HG03457 (cell line): ENCODE data around the gene HOXA13.

ENCODE experiments used
- ATAC-seq: cut with Tn5 transposase; IDR thresholded peaks from one replicate; pipeline ENCODE4 v1.9.1; 2021; ENCODE audit warnings: moderate number of reproducible peaks; ENCODE audit not compliant: unreplicated experiment

The HOXA13 gene

DNA sequence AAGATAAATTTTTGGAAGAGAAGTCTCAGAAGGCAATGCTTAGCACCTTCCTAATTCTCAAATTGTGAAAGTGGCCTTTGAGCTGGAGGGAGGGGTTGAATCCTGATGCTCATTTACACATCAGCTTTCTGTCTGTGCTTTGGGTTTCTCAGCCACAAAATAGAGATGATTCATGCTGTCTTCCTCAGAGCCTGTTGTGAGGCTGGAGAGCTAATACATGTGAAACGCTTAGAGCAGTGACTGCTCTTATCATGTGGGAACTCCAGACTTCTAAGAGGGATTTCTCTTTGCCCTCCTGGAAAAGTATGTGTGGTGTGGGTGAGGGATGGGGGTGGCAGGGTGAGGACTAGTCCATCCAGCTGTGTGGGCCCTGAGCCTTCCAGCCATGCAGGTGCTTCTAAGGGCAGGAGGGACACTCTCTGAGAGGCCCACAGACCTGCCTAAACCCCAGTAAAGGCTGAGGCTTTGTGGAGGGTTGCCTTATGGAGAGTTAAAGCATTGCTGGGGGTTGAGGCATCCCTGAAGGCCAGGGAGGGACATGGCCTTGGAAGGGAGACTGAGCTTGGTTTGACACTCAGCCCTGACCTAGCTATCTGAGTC is 37.9 kb upstream of the HOXA13 start:
- no peak for ATAC-seq

DNA sequence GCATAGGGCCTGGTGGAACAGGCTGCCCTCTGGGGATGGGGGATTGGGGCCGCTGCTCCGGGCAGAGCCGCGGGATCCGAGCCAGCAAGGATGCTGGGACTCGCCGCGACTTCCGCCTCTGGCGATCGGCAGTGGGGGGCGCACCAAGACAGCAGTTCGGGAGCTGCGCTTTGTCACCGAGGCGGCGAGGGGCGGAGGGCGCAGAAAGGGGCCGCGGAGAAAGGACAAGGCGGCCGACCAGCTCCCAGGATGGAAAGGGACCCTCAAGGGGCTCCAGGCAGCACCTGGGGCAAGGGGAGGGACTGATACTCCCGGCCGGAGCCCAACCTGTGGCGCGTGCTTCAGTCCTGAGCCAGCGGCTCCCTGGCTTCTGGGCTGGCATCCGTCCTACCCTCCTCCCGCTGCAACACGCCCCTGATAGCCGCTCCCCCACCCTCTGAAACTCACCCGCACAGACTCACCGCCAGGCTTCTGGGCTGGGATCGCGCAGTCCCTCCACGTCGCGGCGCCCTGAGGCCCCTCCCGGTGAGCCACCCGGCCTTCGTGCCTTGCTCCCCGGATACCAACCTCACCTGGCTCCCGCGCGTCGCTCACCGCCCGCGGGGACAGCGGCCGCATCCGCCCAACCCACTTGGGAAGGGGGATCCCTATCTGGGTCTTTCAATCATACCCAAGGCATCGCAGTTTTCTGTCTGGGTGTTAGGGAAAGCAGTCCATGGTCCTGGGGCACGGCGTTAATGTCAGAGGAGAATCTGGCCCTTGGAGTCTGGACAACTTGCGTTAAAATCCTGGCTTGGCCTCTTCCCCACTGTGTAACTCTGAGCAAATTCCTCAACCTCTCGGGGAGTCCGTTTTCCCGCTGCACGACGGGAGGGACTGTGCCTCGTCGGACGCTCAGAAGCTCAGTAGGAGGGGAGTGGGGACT is 35.8 kb upstream of the HOXA13 start:
- no peak for ATAC-seq

DNA sequence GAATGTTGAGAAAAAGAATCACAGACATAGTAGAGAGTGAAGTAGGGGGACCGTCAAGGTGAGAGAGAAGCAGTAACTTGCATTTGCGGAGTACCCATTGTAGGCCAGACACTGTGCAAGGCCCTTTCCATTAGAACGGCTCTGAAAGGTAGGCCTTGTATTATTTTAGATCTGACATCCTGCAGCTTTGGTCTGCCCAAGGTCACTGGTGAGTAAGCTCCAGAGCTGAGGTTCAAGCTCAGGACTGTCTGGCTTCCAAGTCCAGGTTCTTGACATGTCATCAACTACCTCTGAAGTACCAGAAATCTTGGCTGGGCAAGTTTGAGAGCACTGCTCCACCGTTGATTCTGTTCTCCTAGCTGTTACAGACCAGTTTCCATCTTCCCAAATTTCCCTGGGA is 29.6 kb upstream of the HOXA13 start:
- no peak for ATAC-seq

DNA sequence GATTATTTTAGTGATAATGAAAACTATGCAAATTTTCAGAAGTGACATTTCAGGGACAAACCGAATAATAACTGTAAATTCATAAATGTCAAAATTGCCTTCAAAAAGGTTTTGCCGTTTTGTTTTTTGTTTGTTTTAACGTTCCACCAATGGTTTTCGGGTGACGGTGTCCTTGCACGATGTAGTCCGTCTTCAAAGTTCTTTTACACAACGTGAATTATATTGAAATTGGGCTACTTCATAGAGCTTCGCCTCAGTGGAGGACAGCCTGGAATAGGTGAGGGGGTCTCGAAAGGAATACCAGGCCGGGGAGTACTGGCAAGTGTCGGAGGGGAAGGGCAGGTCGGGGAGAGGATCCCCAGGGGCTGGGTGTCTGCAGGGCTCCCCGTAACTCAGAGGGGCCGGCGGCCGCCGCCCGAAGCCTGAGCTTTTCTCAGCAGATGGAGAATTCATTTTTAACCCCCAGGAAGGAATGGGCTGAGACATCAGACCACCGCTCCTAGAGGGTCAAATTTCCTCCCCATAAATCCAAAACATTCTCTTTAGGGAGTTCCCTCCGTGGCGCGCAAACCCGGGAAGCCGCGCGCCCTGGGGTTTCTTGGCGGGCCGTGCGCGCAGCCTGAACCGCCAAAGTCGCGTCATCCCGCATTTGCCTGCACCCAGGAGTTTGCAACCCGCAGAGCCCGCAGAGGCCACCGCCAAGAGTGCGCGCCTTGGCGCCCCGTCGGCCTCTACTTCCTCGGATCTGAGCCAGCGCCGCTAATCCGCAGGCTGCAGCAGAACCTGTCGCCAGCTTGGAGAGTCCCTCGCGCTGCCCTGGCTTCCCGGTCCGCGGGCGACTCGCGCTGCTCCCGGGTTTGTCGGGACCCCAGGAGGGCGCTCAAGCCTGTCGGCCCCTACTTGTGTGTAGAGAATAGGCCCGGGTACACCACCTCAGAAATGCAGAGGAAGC is 25.4 kb upstream of the HOXA13 start:
- no peak for ATAC-seq

DNA sequence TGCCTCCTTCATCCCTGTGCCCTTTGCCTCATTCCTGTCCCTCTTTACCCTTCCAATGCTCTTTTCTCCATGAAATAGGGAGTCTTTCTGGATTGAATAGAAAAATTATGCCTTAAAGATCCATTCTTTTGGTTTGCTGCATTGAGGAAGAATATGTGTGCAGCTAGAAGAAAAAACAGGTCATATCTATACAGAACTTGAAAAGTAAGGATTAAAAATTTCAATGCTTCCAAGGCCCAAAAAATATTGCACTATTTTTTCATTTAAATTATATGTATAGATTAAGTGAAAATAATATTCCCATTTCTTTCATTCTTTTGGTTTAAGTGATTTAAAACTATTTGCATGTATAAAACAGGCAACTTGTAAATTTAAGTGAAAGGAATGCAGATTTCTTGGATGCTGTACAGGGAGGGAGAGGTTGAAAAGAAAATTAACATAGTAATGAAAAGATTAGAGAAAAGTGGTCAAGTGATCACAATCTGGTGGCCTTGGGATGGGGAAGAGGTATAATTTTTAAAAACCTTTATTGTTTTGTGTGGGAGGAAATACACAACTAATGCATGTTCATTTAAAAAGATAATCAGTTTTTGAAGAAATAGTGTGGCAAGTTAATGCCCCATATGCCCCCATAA is 24.2 kb upstream of the HOXA13 start:
- ATAC-seq: no peak

DNA sequence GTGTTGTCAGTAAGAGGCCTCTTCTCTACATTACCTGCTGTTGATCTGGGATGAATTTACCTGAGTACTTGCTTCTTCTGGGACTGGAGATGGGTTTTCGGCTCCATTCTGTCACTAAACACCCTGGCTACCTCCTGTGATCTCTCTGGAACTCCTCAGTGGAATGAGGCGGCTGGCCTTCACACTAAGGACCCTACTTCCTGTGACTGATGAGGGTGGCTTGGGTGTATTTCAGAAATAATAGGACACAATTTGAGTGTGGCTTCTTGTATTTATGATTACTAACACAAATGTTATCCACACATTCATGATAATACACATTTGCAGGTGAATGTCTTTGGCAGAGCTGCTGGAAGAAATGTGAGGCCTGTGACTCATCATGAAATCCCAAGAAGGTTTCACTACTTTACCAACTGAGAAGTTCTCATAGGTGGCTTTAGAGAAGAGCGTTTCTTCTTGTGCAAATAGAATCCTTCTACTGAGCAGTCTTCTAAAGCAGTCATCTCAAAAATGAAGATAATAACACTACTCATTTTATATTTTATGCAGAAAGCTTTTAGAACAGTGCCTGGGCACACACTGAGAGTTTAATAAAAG is 21.4 kb upstream of the HOXA13 start:
- no peak for ATAC-seq

DNA sequence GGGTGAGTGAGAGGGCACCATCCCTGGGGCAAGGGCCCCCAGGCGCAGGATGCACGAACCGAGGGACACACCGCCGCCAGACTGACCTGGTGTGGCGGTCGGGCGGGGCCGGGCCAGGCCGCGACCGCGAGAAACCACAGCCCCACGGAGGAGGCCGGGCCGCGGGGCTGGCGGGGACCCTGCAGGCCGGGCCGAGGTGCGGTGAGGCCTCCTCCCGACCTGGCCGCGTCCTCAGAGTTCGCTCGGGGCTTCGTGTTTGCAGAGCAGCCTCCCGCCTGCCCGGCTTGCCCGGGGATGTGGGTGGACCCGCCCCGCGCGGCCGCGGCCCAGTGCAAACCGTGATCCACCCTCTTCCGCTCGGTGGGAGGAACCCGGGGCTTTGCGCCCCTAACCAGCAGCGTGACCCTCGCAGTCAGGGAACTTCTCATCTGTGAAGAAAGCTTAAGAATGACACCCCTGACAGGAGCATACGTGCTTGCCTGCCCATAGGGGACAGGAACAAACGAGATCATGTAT is 20.6 kb upstream of the HOXA13 start:
- no peak for ATAC-seq

DNA sequence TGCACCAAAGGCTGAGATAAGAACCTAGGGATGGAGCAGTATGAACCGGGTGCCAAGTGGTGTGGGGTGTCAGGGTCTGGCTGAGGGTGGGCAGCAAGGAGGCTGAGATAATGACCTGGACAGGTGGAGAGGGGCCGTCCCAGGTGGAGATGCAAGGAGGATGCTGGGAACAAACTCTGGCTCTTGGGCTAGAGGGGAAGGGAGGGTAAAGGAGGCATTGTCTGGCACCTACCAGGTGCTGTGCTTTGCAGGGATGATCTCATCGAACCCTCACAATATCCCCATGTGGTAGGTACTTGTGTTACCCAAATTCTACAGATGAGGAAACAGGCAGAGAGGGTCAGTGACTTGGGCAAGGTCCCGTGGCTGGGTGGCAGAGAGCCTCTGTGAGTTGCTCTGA is 19.9 kb upstream of the HOXA13 start:
- ATAC-seq: no peak

DNA sequence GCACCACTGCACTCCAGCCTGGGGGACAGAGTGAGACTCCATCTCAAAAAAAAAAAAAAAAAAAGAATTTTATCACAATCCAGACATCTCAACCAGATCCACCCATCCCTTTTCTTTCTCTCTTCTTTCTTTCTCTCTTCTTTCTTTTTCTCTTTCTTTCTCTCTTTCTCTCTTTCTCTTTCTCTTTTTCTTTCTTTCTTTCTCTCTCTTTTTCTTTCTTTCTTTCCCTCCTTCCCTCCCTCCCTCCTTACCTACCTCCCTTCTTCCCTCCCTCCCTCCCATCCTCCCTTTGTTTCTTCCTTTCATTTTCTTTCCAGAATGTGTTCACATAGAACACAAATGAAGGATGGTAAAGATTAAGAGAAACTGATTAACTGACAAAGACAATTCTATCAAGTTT is 18.1 kb upstream of the HOXA13 start:
- ATAC-seq: no peak

DNA sequence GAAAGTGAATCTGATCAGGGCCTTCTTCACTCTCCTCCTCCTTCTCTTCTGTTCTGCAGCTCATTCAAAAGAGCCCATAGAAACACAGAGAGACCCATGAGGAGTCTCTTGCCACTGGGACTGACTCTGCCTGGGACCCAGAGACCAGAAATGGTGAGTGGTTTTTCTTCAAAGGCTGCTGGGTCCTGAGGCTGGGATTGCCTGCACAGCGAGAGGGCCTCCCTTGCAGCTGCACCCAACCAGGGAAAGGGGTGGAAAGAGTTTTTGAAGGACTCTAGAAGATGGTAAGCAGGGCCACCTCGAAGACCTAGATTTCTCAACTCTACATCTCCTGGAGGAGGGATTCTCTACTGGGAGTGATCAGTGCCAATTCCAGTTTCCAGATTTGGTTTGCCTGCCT is 15.5 kb upstream of the HOXA13 start:
- no peak for ATAC-seq

DNA sequence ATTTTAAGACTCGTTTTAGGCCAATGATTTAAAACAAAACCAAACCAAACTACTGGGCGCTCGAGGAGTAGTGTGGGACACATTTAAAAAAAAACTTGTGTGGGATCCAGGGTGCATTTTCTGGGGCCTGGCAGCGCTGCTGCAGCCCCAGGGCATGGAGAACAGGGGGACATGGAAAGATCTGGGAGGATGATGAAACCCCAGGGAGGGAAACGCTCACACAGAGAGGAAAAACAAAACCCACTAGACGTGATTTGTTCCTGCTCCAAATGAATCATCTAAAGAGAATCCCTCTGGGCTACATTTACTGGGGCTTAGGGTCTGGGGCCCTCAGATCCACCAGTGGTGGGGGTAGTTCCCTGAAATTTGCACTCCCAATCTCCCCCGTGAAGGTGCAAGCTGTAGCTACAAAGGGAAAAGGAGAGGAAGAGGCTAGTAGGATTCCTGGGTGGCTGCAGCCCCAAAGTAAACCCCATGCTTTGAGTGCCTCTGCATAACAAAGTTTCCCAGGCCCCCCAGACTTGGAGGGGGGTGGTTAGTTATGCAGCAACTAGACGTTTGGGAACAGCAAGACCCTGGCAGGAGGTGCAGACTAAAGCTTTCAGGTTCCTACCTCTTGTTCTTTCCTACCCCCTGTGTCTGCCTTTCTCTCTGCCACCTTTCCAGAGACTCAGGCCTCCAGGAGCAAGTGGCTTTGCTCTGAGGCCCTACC is 14.5 kb upstream of the HOXA13 start:
- ATAC-seq: no peak

DNA sequence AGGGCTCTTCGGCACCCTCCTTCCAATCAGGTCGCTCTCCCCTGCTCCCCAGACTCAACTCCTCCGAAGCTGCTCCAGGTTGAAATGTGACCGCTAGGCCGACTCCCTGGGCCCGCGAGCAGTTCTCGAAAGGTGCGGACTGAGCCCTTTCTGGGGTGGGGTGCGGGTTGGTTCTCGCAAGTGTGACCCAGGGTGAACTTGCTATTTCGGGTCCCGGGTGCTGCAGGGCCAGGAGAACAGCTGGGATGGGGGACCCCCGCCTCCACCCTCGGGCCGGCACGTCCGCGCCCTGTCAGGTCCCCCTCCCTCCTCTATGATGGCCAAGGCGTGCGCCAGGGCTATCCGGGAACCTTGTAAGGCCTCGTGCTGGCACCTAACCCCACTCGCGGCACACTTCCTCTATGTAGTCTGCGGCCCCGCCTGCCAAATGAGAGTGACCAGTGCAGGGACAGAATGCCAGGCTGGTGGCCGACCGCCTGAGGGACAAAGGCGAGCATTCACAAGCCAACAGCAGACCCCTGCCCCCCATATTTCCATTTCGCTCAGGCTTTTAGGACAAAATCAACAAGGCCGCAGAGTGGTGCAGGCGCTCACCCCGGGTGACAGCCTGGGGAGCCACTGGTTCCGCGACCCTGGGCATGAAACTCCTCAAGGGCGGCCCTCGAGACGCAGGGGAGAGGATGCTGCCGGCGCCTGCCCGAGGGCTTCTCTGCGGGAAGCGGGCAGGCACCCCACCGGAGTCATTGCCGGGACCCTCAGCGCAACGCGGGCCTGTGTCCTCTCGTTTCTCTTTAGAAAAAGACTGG is 13.7 kb upstream of the HOXA13 start:
- no peak for ATAC-seq

DNA sequence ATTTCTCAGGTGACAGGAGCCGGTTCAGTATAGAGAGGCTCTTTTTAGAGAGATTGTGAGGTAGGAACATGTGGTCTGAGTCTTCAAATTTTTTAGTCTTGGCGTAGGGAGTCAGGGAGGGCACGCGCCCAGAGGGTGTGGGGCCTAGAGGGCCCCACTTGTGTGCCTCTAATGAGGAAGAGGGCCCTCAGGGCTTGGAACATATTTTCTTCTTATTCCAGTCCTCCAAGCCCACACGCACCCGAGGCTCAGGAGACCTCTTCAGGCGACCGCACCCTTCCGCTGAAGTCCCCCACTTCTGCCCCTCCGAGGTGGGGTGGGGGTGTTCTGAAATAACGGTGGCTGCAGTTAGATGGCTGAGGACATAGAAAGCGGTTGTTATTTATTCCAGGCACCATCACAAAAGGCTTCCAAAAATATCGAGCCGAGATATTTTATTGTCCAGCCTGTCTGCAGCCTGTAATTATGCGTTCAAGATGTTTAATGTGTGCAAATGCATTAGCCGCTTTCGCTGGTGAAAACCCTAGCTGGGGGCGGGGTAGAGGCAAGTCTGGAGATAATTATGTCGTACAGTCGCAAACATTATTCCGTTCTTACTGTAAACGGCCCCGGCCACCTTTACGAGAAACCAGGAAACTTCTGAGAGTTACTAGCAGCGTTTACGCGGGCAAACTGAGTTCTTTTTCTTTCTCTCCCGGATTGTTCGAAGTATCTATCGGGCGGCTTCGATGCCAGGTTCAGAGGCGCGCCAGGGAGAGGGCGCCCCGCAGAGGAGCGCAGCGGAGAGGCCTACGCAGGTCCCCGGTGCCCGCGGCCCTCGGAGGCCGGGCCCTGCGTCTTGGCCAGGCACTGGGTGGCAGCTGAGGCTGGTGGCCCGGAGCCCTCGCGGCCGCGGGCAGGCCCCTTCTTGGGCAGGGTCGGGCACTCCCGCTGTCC is 12.9 kb upstream of the HOXA13 start:
- ATAC-seq: no peak

DNA sequence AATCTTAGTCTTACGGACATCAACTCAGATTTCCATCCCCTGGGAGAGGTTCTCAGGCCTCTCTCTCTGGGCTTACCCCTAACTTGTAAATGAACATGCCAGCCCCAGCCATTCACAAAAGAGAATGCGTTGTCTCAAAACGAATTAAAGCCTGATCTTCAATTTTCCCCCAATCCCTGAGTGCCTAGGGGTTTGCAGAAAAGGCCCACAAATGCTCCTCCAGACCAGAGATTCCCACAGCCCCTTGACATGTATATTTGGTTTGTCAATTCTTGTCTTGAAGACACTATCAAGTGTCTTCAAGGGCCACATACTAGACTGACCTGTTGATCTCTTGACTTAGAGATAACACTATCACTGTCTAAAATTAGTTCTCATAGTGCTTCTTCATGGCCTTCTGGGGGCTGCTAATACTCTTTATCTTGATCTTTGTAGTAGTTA is 11.9 kb upstream of the HOXA13 start:
- ATAC-seq: no peak

DNA sequence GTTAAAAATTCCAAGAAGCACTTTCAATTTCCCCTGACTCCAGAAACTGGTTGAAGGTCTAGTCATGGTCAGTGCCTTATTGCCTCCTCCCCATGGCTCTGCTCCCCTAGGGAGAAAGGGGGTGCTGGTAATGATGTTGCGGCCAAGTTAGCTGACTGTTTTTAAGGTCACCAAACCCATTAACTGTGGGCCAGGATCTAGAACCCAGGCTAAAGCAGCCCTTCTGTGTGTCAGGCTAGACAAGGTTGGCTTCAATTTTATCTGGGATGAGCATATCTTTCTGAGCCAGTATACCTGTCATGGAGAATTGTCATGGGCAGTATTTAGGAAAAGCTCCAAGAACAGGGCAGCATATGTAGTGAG is 11.2 kb upstream of the HOXA13 start:
- no peak for ATAC-seq

DNA sequence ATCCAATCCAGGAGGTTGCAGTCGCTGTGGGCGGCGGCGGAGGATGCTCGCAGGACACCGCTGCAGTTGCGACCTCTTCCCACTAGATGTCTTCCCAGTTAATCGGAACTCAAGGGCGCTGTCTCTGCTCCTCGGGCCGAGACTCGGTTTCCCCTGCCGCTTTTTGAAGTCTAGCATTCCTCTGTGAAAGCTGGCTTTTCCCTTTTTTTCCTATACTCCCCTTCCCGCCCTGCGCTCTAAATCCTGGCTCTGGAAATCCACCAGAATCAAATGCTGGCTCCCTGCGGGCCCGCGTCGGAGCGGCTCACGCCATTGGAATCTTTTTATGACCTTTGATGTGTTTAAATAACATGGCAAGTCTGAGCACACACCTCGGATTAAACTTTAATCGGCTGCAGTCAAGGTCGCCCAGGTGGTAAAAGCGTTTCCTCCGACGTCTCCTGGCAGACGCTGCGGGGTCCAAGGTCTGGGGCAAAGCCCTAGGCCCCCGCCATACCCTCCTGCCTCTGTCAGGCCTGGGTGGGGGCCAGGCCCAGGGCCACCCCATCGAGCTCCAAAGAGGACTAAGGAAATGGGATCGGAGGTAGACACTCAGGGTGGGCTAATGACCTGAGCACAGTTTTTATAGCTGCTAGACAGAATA is 10.7 kb upstream of the HOXA13 start:
- no peak for ATAC-seq

DNA sequence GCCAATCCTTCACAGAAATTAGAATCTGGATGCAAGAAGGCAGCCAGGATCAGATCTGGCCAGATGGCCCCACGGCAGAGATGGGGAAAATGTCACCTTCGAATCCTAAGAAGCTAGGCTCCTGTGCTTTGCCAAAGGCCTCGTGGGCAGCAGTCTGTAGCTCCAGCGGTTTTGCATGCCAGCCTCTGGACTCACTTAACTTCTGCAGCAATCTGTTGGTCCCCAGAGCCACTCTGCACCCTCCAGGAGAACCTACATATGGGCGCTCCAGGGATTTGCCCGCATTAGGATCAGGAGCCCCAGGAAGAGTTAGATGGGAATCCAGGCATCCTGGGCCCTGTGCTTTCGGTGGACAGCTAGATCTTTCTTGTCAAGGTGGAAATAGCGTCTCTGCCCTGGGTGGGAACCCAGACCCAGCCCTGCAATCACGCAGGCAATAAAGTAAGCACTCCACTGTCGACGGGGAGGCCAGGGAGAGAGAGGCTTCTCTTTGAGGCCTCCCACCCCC is 10.1 kb upstream of the HOXA13 start:
- no peak for ATAC-seq
